Subcutaneous abdominal adipose tissue (tissue), 5 donors: ENCODE results near the gene DCAKD.
A peak's percentile ranks its signal among the peaks of the same experiment; 100 is the strongest.
"Not testable (repeated sequence)": the region's sequence is repeated elsewhere in the genome, so short reads cannot be mapped to it uniquely, and the experiment has no call there.

ENCODE experiments used
- H3K27ac ChIP-seq: one replicate; pipeline ENCODE4 v1.7.0; 2013; ENCODE audit warnings: low read depth, mild to moderate bottlenecking, inconsistent platforms, low read length, moderate library complexity
- H3K27me3 ChIP-seq, 5 donors: one replicate each; pipeline ENCODE4 v1.7.0; 2013; ENCODE audit warnings: low read length in 5 of 5, inconsistent platforms in 1 of 5; ENCODE audit not compliant: control insufficient read depth in 5 of 5, insufficient read depth in 4 of 5
- H3K36me3 ChIP-seq, 5 donors: one replicate each; pipeline ENCODE4 v1.7.0; 2013; ENCODE audit warnings: low read length in 5 of 5; ENCODE audit not compliant: control insufficient read depth in 5 of 5, insufficient read depth in 5 of 5
- H3K4me1 ChIP-seq, 5 donors: one replicate each; pipeline ENCODE4 v1.7.0; 2013; ENCODE audit warnings: low read length in 5 of 5, mild to moderate bottlenecking in 3 of 5, moderate library complexity in 1 of 5; ENCODE audit not compliant: control insufficient read depth in 5 of 5, insufficient read depth in 5 of 5
- H3K4me3 ChIP-seq, 5 donors: one replicate each; pipeline ENCODE4 v1.7.0; 2013; ENCODE audit warnings: low read length in 5 of 5, low read depth in 1 of 5
- H3K9ac ChIP-seq, 5 donors: one replicate each; pipeline ENCODE4 v1.7.0; 2013; ENCODE audit warnings: low read length in 5 of 5, mild to moderate bottlenecking in 4 of 5, moderate library complexity in 3 of 5
- H3K9me3 ChIP-seq, 5 donors: one replicate each; pipeline ENCODE4 v1.7.0; 2013; ENCODE audit warnings: low read length in 5 of 5; ENCODE audit not compliant: control insufficient read depth in 5 of 5
- donor health status: healthy.
- donor health status: healthy.
- donor health status: healthy.
- donor health status: healthy.
- donor health status: healthy.

The DCAKD gene

DNA sequence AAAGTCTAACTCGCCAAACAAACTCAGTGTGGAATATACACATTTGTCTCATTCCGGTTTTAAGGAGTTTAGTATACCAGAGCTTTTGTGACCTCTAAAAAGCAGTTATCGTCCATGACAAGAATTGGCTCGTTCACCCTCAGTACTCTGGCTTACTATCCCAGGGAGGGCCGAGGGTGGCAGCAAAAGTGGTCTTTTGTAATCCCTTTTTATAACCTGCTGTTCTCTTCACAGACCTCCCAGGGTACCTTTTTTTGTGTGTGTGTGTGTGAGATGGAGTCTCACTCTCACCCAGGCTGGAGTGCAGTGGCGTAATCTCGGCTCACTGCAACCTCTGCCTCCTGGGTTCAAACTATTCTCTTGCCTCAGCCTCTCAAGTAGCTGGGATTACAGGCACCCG is 18.6 kb upstream of the DCAKD start:
- peaks cover 0 to 19% (median 14%) of the 10 kb centered on the region in 5 donors for H3K36me3 ChIP-seq
- no peak overlapping the region for H3K9ac ChIP-seq
- H3K27ac ChIP-seq: no peak overlapping the region
- H3K9me3 ChIP-seq: no peaks in the 10 kb centered on the region
- H3K4me1 ChIP-seq: peaks cover 4 to 33% (median 20%) of the 10 kb centered on the region in 5 donors
- H3K27me3 ChIP-seq: no peaks in the 10 kb centered on the region
- H3K4me3 ChIP-seq: no peak overlapping the region

DNA sequence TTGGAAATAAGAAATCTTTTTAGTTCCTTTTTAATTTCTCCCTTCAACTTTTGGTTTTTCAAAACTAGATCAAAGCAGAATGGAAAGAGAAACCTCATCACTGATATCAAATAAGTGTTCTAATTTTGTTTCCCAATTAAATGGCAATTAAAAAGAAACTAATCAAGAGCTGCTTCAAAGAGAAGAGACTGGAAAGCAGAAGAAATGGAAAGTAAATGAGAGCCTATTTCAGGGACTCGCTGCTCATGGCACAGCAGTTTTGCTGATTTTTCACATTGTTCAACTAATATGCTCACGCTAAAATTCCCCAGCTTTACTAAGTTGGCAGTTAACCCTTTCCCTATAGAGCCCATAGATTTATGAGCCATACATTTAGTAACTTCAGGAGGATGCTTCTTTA is 16.2 kb upstream of the DCAKD start:
- H3K4me1 ChIP-seq: peaks cover under 1 to 34% (median 16%) of the 10 kb centered on the region in 5 donors
- no peak overlapping the region for H3K27ac ChIP-seq

GRCh38 chr17:45063198-45063597 is 11.8 kb upstream of the DCAKD start:
- Histone ChIP-seq H3K9me3 (no peaks in the 10 kb centered on the region), H3K9ac (peak overlapping the region in 2 of 5 donors; percentile 38 to 41), H3K4me3 (no peak overlapping the region), H3K36me3 (peaks cover 0 to 5% (median 0%) of the 10 kb centered on the region in 5 donors), H3K27me3 (no peaks in the 10 kb centered on the region), H3K4me1 (peaks cover 10 to 57% (median 41%) of the 10 kb centered on the region in 5 donors), H3K27ac (peak overlapping the region; percentile 96)

More for the DNA sequence above, 16.2 kb upstream of the DCAKD start:
- H3K27me3 ChIP-seq: no peaks in the 10 kb centered on the region
- H3K9me3 ChIP-seq: no peaks in the 10 kb centered on the region
- peaks cover 0 to 14% (median 7%) of the 10 kb centered on the region in 5 donors for H3K36me3 ChIP-seq
- peak overlapping the region in 1 of 5 donors; percentile 26 for H3K9ac ChIP-seq
- H3K4me3 ChIP-seq: no peak overlapping the region

- H3K4me1 ChIP-seq: peaks cover 10 to 55% (median 41%) of the 10 kb centered on the region in 5 donors
- H3K9me3 ChIP-seq: no peaks in the 10 kb centered on the region
- H3K27ac ChIP-seq: peak overlapping the region; percentile 96
- H3K27me3 ChIP-seq: no peaks in the 10 kb centered on the region
- H3K4me3 ChIP-seq: peak overlapping the region; percentile 92 to 100 (median 99)
- peaks cover 0 to 5% (median 0%) of the 10 kb centered on the region in 5 donors for H3K36me3 ChIP-seq
- H3K9ac ChIP-seq: peak overlapping the region; percentile 78 to 97 (median 91)
Measured at GRCh38 chr17:45061606-45062205, 10.3 kb upstream of the DCAKD start.

DNA sequence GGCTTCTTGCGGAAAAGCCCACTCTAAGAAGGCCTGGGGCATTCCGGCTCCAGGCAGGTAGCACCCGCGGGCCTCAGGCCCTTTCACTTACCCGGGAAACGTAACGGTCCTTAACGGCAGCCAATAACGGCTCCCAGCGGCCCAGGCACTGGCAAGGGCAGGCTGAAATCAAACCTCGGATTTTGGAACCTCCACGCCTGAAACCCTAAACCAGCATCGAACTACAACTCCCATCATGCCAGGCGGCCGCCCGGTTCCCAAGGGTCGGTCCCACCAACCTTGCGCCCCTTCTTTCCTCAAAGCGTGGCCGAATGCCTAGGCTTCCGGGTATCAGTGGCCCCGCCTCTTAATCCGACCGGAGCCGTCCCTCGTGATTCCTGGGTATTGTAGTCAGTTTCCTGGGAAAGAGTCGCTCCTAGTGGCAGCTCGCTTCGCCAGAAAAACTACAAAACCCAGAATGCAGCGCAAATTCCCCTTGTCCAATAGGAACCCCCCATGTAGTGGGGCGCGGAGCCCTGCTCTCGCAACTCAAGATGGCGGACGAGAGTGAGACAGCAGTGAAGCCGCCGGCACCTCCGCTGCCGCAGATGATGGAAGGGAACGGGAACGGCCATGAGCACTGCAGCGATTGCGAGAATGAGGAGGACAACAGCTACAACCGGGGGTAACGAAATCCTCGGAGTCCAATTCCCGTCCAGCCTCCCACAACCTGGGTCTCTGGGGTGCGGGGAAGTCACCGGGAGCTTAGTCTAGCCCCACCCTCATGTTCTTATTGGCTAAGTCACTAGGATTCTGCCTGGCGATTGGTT is 9.6 kb upstream of the DCAKD start, which contains the start of gene NMT1:
Gene NMT1, plus strand, starts transcription at position 521 of the 809 bp plus-strand sequence. Its CDS starts 13 bp downstream, at position 534.
- Histone ChIP-seq H3K36me3 (peaks cover 0 to 5% (median 0%) of the 10 kb centered on the region in 5 donors), H3K9ac (peak within 1 kb of the TSS; percentile 89 to 97 (median 91)), H3K27ac (peak within 1 kb of the TSS; percentile 96), H3K27me3 (no peaks in the 10 kb centered on the region), H3K9me3 (no peaks in the 10 kb centered on the region), H3K4me3 (peak within 1 kb of the TSS; percentile 92 to 100 (median 99)), H3K4me1 (peaks cover 10 to 49% (median 41%) of the 10 kb centered on the region in 5 donors)

DNA sequence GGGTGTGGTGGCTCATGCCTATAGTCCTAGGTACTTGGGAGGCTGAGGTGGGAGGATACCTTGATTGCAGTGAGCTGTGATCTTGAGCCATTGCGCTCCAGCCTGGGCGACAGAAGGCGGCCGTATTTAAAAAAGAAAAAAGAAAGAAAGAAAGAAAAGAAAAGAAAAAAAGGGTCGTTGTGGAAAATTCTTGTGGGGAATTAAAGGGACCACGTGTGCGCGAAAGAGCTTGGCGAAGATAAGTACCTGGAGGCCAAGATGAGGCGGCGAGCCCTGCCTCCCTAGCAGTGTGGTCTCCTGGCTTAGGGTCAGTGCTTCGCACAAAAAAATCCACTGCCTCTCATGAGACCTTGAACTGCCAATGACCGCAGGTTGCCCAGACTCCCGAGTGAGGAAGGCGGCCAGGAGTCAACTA is 9.0 kb upstream of the DCAKD start:
- Histone ChIP-seq H3K4me1 (peaks cover 10 to 43% (median 35%) of the 10 kb centered on the region in 5 donors), H3K9ac (peak overlapping the region; percentile 86 to 97 (median 90)), H3K9me3 (no peaks in the 10 kb centered on the region), H3K27ac (peak overlapping the region; percentile 96), H3K36me3 (peaks cover 0 to 5% (median 0%) of the 10 kb centered on the region in 5 donors), H3K4me3 (peak overlapping the region; percentile 92 to 100 (median 99)), H3K27me3 (no peaks in the 10 kb centered on the region)

- Histone ChIP-seq H3K36me3 (peaks cover 0 to 3% (median 0%) of the 10 kb centered on the region in 5 donors), H3K27ac (no peak overlapping the region), H3K4me1 (peaks cover 5 to 22% (median 19%) of the 10 kb centered on the region in 5 donors), H3K9me3 (no peaks in the 10 kb centered on the region), H3K9ac (peak overlapping the region in 4 of 5 donors; percentile 53 to 81 (median 70)), H3K27me3 (no peaks in the 10 kb centered on the region), H3K4me3 (peak overlapping the region; percentile 67 to 85 (median 73))
Measured at GRCh38 chr17:45052052-45052772, 780 bp upstream of the DCAKD start.

- peaks cover 5 to 22% (median 19%) of the 10 kb centered on the region in 5 donors for H3K4me1 ChIP-seq
- H3K9me3 ChIP-seq, H3K36me3 ChIP-seq, H3K27ac ChIP-seq, H3K27me3 ChIP-seq, H3K9ac ChIP-seq, H3K4me3 ChIP-seq: not testable (repeated sequence)
Measured at GRCh38 chr17:45051720-45052051, 254 bp upstream of the DCAKD start.

DNA sequence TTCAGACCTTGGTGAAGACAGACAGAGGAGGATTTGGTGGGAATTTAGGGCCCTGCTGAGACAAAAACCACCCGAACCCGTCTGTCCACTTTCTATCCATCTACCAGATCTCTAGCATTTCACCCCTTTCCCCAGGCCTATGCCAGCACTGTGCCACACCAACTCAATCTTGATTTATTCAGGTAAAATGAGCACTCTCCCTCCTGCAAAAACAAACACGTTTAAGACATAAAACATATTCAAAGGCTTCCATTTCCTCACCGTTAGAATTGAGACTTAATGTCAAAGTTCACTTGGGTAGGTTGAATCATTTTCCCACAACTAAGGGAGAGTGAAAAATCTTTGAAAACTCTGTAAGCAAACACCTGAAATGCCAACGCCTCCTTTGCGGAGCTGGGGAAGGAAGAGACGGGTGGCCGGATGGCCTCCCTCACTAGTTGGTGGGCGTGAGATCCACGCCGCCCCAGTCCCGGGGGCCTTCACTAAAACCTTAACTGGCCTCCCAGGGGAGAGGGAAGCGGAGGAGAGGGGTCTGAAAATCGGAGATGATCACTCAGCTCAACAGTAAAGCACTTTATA is 862 bp downstream of the DCAKD start:
- Histone ChIP-seq H3K9me3 (no peaks in the 10 kb centered on the region), H3K4me1 (peaks cover 5 to 22% (median 19%) of the 10 kb centered on the region in 5 donors), H3K4me3 (peak overlapping the region; percentile 67 to 91 (median 87)), H3K27ac (peak overlapping the region; percentile 99), H3K9ac (peak overlapping the region; percentile 95 to 100 (median 99)), H3K36me3 (peaks cover 0 to 3% (median 0%) of the 10 kb centered on the region in 5 donors), H3K27me3 (no peaks in the 10 kb centered on the region)
